Hypothalamus (tissue), 51 donors: ENCODE measurements around the gene ZNF615.
"Not testable (repeated sequence)": the region's sequence is repeated elsewhere in the genome, so short reads cannot be mapped to it uniquely, and the experiment has no call there.

Experiments
- DNase-seq, 51 donors: peaks; one replicate each; lab custom pipeline; 2025; lab: John Stamatoyannopoulos, UW

Gene ZNF615

GRCh38 chr19:52007806-52008557 lies at the start of gene ZNF615:
Gene ZNF615 (minus strand): TSS chr19:52008211. CDS start chr19:52003711, 4,500 bp downstream.
- DNase-seq, result peak; percentile 56 to 95 (median 87)

DNA sequence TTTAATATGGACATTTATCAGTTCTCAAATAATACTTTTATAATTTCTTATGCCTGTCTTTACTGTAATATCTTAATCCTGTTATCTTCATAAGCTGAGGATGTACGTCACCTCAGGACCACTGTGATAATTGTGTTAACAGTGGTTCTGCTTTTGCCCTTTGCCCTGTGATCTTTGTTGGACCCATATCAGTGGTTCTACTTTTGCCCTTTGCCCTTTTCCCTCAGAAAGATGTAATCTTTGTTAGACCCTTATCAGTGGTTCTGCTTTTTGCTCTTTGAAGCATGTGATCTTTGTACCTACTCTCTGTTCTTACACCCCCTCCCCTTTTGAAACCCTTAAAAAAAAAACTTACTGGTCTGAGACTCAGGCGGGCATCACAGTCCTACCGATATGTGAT lies 48.5 kb upstream of the ZNF615 start:
- not testable (repeated sequence) for DNase-seq

DNA sequence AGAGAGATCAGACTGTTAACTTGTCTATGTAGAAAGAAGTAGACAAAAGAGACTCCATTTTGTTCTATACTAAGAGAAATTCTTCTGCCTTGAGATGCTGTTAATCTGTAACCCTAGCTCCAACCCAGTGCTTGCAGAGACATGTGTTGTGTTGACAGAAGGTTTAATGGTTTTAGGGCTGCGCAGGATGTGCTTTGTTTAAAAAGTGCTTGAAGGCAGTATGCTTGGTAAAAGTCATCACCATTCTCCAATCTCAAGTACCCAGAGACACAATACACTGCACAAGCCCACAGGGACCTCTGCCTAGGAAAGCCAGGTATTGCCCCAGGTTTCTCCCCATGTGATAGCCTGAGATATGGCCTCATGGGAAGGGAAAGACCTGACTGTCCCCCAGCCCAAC lies 43.7 kb upstream of the ZNF615 start:
- DNase-seq, result not testable (repeated sequence)

DNA sequence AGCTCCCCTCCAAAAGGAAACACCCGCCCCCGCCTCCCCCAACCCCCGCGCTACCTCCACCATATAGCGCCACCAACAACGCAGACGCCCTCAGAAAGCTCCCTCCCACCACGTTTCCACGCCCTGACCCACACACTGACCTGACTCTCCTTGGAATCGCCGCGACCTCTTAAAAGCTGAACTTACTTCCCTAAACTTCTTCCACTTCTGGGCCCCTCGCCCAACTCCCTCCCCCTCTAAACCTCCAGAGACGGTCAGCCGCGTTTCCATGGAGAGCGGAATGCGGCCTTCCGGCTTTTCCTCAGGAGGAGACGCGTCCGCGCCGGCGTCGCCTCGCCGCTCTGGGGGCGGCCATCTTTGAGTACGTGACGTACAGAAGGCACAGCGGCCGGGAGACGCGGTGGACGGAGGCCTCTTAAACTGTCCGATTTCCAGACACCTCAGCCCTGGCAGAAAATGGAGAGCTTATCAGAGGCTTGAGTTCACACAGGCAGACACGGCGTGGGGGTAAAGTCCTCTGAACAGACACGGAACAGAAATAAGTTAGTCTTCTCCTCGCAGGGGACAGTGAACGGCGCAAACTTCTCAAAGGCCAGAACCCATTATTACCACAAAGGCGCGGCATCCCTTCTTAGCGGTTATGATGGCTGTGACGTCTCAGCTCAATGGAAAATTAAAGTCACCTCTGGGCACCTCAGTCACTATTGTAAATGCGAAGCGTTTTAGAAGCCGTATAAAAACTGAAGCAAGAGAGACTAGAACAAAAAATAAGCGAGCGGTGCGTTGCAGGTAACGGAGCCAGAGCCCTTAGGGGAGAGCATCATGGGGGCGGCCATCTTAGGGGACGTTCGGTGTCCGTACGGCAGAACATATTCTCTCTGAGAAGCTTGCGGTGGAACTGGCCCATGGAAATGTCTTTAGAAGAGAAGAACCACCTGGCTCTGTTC lies 40.8 kb upstream of the ZNF615 start, which contains the start of gene ZNF432:
Gene ZNF432, minus strand, starts transcription at position 284 of the 947 bp plus-strand sequence. CDS start 1,970 bp downstream, outside the sequence.
- peak; percentile 69 to 98 (median 87) for DNase-seq

- DNase-seq, result no peak
Observed at GRCh38 chr19:52039169-52039568, 31.2 kb upstream of the ZNF615 start.

DNA sequence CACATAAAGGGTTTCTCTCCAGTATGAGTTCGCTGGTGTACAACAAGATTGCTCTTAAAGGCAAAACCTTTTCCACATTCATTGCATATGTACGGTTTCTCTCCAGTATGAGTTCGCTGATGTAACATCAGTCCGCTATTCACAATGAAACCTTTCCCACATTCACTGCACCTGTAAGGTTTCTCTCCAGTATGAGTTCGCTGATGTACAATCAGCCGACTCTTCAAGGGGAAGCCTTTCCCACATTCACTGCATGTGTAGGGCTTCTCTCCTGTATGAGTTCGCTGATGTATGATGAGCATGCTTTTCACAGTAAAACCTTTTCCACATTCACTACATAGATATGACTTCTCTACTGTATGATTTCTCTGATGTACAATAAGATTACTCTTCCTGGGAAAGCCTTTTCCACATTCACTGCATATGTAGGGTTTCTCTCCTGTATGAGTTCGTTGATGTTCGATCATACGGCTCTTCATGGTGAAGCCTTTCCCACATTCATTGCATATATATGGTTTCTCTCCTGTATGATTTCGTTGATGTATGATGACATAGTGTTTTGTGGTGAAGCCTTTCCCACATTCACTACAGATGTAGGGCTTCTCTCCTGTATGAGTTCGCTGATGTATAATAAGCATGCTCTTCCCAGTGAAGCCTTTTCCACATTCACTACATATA lies 26.2 kb upstream of the ZNF615 start:
- no peak for DNase-seq

- DNase-seq, result peak in 1 of 51 donors; percentile 30
Observed at GRCh38 chr19:52028780-52029123, 20.7 kb upstream of the ZNF615 start.

- peak; percentile 38 to 99 (median 86) for DNase-seq
Observed at GRCh38 chr19:52028027-52028779, 20.2 kb upstream of the ZNF615 start, which contains the start of gene ZNF614. Gene ZNF614 (minus strand): TSS chr19:52028379. CDS start chr19:52025745, 2,634 bp downstream.

GRCh38 chr19:52026255-52026990 lies 18.4 kb upstream of the ZNF615 start:
- DNase-seq, result not testable (repeated sequence)

GRCh38 chr19:52024478-52024877 lies 16.5 kb upstream of the ZNF615 start:
- DNase-seq, result not testable (repeated sequence)

- no peak for DNase-seq
Observed at GRCh38 chr19:52022193-52022592, 14.2 kb upstream of the ZNF615 start.

- DNase-seq, result no peak
Observed at GRCh38 chr19:52020506-52020905, 12.5 kb upstream of the ZNF615 start.

- DNase-seq, result no peak
Observed at GRCh38 chr19:52010674-52011073, 2.7 kb upstream of the ZNF615 start.

- peak in 14 of 51 donors; percentile 4 to 41 (median 24) for DNase-seq
Observed at GRCh38 chr19:52007451-52007805, 583 bp downstream of the ZNF615 start.

- no peak for DNase-seq
Observed at GRCh38 chr19:51994048-51994644, 13.9 kb downstream of the ZNF615 start.

GRCh38 chr19:51993422-51993821 lies 14.6 kb downstream of the ZNF615 start:
- DNase-seq, result no peak

DNA sequence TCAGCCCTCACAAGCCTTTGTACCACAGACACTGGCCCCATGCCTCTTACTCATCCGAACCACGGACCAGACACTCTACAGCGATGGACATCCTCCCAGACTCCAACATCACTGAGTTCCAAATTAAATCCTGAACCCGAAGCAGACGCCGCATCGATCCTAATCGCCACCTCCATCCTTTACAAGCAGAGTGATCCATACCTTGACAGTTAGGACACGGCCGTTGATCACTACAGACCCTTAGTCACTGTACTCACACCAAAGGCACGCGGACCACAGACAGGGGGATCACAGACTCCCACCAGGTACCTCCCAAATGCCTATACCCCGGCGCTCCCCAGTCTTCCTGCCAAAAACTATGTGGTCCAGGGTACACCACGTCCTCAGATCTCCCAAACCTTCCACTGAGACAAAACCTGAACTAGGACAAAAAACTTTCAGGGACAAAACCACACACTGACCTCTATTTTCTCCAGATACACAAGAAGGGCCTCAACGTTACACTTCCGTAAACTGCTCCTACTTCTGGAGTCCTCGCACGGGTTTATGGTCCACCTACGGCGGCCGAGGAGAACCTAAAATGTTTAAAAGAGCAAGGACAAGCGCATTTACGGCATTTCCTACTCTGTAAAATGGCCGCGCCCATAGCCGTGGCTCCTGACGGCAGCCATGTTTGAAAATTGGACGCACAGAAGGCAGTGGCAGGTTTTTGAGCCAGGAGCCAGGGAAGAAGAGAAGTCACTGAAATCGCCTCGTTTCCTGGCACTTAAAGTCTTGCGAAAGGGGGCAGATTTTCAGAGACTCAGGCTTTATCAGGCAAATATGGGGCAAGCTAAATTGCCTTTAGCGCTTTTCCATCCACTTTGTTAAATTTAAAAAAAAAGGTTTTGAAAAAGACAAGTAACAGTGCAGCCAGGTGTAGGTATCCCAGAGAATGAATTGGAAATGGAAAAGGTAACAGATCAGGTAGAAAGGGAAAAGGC lies 21.4 kb downstream of the ZNF615 start, which contains the start of gene ZNF350:
Gene ZNF350, minus strand, starts transcription at position 532 of the 983 bp plus-strand sequence. CDS start 12,480 bp downstream, outside the sequence.
- DNase-seq, result peak; percentile 27 to 99 (median 89)
